HG02973 (cell line): ENCODE data around the gene PDK3.

Experiments
- ATAC-seq: cut with Tn5 transposase; IDR thresholded peaks from one replicate; pipeline ENCODE4 v1.9.1; 2021; ENCODE audit warnings: moderate library complexity; ENCODE audit not compliant: unreplicated experiment

PDK3 gene

DNA sequence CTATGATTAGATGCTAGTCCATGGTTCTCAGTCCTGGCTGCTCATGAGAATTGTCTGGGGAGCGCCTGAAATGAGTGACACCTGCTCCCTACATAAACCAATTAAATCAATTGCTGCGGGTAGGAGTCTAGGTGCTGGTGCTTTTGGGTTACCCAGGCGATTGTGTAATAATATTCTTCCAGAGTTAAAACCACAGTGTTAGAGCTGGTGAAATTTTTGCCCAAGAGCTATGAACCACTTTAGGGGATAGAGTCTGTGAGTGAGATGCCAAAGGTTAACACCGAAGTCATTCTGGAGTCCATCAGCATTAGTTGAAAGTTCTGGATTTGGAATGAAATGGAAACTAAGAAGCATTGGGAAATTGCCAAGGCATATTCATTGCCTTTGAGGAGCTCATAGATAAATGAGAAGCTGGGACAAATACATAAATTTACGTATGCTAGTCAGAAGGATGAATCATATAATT lies 15.3 kb downstream of the PDK3 start:
- peak; percentile 32 for ATAC-seq

DNA sequence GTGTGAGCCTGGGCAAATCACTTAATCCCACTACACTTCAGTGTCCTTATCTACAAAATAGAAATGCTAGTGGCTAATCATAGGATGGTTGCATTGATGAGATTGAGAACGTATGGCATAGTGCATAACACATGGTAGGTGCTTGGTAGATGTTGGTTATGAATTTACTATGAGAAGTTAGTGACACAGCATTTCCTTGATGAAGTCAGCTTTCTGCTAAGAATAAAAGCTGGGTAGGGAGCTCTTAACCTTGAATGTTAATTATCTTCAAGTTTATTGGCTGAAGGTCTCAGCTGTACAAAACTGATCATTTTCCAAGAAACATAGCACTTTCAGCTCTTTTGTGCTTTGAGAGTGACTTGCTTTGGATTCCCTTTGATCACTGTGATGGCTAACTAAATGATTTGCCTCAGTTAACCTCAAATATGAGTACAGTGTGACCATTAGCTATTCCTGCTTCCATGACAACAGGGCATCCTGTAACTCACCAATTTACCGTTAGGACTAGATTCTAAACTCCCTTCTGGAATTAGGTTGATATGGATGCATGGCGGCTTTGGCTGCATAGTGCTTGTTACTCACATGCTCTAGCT lies 17.8 kb downstream of the PDK3 start:
- no peak for ATAC-seq

DNA sequence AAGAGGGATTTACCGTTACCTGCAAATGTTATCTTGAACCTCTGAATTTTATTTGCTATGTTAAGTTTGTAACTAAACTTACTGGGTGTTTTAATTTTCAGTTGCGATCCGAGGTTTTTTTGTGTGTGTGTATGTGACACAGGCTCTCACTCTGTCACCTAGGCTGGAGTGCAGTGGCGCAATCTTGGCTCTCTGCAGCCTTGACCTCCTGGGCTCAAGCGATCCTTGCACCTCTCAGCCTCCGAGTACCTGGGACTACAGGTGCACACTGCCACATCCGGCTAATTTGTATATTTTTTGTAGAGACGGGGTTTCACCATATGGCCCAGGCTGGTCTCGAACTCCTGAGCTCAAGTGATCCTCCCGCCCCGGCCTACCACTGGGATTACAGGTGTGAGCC lies 18.5 kb downstream of the PDK3 start:
- no peak for ATAC-seq

DNA sequence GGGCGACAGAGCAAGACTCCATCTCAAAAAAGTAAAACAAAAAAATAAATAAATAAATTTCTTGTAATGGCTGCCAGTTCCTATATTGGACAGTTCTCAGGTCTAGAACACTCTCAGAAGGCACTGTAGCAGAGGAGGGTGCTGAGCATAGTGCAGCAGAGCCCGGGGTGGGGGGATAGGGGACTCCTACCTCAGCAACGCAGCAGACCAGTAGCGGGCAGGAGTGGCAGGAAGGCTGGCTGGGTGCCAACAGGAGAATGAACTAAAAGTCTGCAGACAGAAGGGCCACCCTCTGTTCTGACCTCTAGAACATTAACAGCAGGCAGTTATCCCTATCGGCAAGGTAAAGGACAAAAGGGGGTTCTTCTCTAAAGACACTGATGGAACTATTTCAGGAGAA lies 20.2 kb downstream of the PDK3 start:
- ATAC-seq: no peak

DNA sequence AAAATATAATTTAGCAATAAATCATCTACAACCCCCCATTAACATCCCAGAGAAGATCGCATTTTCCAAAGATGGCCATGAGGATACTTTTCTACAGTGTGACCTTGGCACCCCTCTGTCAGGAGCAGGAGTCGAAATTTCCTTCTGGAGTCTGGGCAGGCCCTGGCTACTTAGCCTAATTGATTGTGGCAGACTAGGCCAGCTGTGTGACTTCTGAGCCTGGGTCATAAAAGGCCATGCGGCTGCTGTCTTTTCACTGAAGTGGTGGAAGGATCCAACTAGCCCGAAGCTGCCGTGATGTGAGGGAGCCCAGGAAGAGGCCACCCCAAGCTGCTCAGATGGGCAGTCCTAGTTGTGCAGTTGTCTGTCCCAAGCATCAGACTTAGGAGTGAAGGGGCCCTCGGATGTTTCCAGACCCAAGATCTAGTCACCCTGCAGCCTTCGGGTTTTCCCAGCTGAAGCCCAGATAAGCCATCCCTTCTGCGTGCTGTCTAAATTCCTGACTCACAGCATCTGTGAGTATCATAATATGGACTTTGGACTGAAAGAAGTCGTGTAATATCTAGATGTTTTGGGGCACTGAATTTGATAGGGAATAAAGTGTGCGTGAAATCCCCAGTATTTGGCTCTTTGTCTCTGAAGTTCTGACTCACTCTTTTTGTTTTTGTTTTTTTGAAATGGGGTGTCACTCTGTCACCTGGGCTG lies 21.0 kb downstream of the PDK3 start:
- ATAC-seq: no peak

DNA sequence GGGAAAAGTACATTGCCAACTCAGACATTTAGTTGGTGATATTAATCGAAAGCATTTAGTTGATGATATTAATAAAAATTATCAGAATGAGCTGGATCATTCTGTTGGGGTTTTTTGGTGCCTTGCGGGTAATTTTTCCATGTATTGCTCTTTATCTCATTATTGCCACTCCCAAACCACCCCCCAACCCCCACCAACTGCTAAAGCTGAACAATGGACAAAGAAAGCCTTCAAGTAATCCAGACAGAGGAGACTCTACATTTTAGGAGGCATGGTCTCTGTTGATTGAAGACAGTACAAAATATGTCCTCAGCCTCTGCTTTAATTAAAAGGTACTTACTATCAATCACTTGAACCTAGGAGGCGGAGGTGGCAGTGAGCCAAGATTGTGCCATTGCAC lies 22.5 kb downstream of the PDK3 start:
- no peak for ATAC-seq

DNA sequence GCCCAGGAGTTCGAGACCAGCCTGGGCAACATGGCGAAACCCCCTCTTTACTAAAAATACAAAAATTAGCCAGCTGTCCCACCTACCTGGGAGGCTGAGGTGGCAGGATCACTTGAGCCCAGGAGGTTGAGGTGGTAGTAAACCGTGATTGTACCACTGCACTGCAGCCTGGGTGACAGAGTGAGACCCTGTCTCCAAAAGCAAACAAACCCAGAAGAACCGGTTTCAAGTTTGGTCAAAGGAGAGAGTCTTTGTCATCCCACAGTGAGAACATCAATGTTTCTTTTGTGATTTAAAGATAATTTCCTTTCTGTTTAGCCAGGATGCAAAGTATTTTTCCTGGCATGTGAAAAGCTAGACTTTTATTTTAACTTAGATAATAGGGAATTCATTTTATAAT lies 26.7 kb downstream of the PDK3 start:
- no peak for ATAC-seq

DNA sequence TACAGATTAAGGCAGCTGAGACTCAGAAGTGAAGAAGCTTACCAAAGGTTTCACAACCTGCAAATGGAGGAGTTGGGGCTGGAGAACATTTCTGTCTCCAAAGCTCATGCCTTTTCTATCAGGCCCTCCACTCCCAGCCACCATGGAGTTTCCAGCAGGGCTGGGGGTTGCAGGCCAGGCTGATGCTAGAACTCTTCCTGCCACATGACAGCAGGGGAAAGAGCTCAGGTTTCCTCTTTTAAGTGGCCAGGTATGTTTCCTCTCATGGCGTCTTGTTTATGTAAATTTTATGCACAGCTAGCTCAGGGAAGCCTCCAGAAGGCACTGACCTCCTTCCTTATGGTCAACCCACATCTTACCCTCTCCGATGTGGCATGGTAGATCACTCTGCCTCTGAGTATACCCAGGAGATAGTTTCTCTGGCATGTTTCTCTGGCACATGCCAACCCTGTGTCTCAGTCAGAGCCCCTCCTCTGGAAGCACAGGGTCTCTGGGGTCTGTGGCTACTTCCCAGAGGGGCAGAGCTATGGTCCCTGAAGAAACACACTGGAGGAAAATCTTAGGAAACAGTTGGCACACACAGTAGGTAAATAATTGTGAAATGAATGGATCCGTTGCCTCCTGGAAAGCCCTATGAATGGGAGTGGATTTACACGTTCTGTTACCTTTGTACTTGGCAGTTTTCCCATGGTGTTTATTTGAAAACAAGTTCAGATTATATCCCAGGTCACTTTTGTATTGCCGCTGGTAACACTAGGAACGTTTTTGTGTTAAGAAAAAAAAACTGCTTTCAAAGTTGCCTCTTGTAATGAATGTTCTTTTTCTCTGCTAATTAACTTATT lies 28.9 kb downstream of the PDK3 start:
- no peak for ATAC-seq

DNA sequence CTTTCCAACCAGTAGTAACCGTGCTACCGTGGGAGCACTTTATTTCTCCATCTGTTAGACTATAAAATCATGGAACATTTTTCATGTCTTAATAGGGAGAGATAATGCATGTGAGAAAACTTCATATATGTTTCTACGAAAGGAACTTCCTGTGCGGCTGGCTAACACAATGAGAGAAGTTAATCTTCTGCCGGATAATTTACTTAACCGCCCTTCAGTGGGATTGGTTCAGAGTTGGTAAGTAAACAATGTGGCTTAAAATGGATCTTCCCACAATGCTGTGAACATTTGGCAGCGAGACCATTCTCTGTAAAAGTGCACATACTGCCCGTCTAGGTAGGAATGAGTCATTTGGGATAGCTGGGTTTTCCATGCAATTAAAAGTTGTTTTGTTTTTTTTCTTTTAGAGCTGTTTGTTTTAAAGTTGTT lies 29.6 kb downstream of the PDK3 start:
- no peak for ATAC-seq

DNA sequence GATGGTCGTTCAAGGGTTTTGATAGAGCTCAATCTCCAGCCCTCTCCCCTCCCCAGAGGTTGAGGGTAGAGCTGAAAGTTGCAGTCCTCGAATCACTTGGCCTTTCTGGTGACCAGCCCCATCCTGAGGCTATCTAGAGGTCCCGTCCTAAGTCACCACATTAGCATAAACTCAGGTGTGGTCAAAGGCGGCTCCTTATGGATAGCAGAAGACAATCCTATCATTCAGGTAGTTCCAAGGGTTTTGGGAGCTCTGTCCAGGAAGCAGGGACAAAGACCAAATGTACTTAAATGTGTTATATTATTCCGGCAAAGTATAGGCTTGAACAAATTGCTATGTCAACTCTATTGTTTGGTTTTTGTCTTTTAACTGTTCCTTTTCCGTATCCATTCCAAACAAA lies 30.6 kb downstream of the PDK3 start:
- ATAC-seq: no peak

DNA sequence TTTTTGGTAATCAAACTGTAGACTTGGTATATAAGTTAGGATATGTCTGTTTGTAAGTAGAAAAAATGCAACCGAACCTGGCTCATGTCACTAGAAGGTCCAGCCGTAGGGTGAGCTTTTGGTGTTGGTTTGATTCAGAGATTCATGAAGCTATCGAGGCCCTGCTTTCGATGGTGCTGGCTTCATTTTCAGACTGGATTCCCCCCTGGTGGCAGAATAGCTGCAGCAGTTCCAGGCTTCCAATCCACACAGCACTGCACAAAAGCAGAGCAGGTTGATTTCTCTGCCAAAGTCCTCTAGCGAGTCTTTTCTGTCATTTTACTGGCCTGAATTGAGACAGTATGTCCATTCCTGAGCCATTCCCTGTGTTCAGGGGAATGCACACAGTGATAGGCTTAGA lies 33.1 kb downstream of the PDK3 start:
- ATAC-seq: no peak

DNA sequence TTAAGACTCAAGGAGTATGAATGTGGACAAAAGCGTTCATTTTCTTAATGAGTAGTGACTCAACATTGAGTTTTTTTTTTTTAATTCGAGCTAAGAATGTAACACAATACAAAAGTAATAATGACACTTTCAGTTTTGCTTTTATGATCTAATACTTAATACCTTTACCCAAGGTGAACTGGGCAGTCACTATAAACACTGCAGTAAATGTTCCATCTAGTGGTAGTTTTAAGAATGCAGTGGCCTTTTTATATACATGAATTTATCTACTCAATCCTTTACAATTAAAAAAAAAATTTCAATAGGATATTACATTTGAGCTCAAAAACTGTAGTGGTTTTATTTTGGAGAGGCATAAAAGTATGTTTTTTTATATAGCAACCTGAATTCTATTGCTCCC lies 33.9 kb downstream of the PDK3 start:
- no peak for ATAC-seq

DNA sequence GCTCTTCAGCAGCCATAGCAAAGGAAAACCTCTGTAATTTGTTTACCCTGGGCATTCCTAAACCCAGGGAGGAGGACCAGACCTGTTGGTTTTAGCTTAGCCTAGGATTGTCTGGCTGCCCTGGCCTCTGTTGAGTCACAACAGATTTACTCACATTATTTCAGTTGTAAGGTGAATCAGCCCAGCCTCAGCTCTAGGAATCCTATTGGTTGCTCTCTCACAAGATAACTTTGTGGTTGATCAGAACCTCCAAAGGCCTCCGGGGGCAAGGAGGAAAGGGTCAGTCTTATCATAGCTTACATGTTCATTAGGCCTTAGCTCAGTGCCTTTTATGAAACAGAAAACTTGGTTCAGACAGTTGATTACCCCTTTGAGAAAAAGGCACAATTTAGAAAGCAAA lies 41.0 kb downstream of the PDK3 start:
- peak; percentile 59 for ATAC-seq

DNA sequence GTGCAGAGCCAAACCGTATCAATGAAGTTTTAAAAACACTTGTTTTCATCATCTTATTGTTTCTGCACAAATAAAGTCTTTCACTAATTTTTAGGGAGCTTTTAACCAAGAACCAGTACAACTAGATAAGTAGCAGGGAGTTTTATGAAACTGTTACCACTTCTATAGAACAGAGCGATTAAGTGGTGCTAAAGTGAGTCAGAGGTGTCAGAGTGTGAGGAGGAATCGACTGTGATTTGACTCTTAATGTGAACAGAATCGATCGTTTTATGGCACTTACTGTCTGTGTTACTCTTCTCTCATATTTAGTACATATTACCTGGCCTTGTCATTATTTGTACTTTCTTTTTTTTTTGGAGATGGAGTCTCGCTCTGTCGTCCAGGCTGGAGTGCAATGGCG lies 43.3 kb downstream of the PDK3 start:
- no peak for ATAC-seq

DNA sequence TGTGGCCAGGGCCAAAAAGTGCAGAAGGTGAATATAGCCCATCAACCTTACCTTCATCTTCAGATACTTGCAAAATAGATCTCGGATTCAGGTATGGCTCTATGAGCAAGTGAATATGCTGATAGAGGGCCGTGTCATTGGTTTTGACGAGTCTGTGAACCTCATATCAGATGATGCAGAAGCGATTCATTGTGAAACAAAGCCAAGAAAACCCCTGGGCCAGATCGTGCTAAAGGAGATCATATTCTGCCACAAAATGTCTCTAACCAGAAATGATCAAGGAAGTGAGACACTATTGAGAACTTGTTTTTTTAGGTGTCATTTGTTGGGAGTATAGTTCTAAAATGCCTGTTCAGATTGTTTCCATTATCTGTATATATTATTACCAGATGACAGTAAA lies 48.3 kb downstream of the PDK3 start:
- peak; percentile 98 for ATAC-seq

DNA sequence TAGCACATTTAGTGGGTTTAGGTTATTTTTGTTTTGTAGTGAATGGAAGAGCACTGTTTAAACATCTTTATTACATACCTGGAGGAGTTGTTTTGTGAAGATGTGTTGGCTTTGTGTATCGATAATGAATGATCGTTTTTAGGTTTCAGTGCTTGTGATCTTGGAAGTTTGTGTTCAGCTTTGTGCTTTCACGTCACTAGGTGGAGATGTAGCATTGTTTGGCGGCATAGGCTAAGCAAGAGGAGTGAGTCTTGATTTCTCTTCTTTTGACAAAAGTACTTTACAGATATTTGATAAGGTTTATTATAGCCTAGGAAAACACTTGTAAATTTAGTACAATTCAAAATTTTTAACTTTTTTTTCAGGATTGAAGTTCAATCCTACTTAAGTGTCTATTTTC lies 50.4 kb downstream of the PDK3 start:
- no peak for ATAC-seq

DNA sequence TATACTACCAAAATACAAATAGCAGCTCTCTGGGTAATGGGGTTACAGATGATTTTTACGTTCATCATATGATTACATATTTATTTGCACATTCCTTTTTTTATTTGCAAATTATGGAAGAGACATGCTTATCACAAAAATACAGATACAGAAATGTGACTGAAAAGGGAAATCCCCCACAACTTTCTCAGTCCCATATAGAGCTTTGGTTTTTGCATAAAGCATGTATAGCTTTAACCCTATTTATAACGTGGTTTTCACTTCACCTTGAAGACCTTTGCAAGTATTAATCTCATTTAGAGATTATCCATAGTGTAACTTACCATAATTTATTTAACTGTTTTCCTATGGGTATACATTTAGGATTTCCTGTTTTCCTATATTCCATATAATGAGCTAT lies 55.4 kb downstream of the PDK3 start:
- no peak for ATAC-seq

DNA sequence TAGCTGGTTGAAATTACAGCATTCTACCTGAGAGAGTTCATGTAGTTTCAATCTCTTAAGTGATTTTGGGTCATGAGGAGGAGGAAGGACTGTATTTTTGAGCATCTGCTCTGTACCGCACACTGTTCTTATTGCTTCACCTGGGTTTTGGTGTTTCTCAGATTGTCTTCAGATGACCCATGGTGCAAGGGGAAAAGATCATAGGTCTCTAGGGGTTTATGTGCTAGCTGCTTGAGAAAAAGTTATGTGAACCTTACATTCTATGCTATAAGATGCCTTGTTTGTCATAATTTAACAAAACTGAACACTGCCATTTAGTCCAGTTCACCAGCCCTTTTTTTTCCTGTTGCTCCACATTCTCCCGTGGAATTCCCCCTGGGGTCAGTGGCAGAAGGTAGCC lies 60.4 kb downstream of the PDK3 start:
- ATAC-seq: no peak

DNA sequence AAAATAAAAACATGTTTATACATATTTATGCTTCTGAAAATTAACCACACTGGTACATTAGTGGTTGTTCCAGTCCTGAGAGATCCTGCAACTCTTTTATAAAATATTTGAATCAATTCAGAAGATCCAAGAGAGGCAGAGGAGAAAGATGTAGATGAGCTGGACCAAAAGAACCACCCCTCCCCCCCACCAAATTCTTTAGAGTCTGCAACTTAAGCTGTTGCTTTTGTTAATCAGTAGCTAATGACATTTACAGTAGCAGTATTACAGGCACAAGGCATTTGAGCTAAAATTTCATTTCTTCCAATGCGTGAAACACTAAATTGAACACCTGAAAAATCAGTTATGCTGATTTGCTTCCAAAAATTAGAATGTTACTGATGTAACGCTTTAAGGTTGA lies 61.5 kb downstream of the PDK3 start:
- ATAC-seq: no peak

DNA sequence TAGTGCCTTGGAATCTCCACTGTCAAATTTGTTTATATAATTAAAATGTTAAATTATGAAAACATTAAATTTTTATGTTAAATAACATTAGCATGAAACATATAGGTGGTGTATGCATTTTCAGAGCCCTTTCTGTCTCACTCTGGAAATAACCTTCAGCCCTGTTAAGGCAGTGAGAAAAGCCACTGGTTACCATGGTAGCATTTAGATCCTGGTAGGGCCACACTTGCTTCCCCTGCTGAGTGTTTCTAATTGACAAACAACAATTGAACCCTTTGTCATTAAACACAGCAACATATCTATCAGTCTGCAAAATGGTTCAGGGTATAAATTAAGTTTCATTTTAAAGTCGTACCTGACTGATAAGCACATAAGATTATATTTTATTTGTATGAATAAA lies 63.5 kb downstream of the PDK3 start:
- no peak for ATAC-seq

DNA sequence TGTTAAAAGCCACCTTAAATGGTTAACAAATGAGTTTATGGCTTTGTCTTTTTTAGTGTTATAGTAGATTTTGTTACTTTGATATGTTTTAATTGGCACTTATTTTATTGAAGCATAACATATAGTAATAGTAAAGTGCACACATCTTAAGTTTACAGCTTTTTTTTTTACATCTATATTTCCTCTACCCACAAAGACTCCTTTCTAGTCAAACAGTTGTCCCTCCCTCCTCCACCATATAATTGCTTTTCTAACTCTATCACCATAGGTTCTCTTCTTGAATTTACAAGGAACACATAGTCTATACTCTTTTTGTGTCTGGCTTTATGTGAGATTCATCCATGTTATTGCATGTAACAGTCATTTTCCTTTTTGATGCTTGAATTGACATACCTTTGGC lies 71.5 kb downstream of the PDK3 start:
- ATAC-seq: no peak

DNA sequence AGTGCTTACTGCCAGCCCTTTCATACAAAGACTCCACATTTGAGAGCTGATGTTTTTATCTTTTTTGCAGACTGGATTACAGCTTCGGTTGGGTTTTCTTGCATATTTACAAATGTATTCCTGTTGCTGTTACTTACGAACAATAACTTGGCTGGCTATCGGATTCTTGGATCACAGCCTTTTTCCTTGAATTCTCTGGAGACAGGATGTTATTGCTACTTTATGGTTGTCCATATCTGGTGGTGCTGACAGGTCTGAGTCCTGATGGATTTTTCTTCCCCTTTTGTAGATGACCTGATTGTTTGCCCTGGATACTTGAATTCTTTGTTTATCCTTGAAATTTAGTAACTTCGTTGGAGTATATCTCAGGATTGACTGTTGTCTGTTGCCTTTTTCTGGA lies 77.7 kb downstream of the PDK3 start:
- no peak for ATAC-seq
